ENCODE data around the gene ZNF292.
"Not testable (repeated sequence)": the region's sequence is repeated elsewhere in the genome, so short reads cannot be mapped to it uniquely, and the experiment has no call there.

Gene ZNF292

DNA sequence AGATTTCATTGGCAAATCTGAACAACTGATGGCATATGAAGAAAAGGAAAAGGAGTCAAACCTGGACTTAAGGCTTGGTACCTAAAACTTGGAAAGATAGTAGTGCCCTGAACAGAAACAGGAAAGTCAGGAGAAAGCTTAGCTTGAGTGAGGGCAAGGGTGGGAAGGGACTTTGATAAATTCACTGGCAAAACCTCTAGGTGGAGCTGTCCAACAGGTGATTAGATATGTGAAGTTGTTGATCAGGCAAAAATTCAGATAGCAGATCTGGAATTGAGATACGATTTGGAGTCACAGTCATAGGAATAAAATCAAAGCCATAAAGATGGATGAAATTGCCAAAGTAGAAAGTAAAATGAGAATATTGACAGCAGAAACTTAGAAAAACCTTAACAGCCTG is 16.1 kb upstream of the ZNF292 start:
- Histone ChIP-seq H3K9ac (ENCODE audit: low read length) (no peak overlapping the region), H3K9me3 (ENCODE audit: control insufficient read depth, low read length) (no peaks in the 10 kb centered on the region), H3K4me3 (ENCODE audit: low read length) (no peak overlapping the region), H3K27me3 (replicated peaks; ENCODE audit: control insufficient read depth, insufficient read depth, low read length) (no peaks in the 10 kb centered on the region), H3K36me3 (ENCODE audit: control insufficient read depth, insufficient read depth, low read length, severe bottlenecking) (no peaks in the 10 kb centered on the region), H3K4me1 (ENCODE audit: control insufficient read depth, insufficient read depth, low read length) (no peaks in the 10 kb centered on the region)
- DNase-seq (ENCODE audit: low read depth): peak; percentile 79

DNA sequence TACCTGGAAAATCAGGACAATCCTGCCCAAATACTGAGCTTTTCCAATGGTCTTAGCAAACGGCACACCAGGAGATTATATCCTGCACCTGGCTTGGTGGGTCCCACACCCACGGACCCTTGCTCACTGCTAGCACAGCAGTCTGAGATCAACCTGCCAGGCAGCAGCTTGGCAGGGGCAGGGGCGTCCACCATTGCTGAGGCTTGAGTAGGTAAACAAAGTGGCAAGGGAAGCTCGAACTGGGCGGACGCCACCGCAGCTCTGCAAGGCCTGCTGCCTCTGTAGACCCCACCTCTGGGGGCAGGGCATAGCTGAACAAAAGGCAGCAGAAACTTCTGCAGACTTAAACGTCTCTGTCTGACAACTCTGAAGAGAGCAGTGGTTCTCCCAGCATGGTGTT is 15.4 kb upstream of the ZNF292 start:
- H3K27me3 ChIP-seq (replicated peaks; ENCODE audit: control insufficient read depth, insufficient read depth, low read length); H3K4me1 ChIP-seq (ENCODE audit: control insufficient read depth, insufficient read depth, low read length); DNase-seq (ENCODE audit: low read depth); H3K9me3 ChIP-seq (ENCODE audit: control insufficient read depth, low read length); H3K4me3 ChIP-seq (ENCODE audit: low read length); H3K9ac ChIP-seq (ENCODE audit: low read length); H3K36me3 ChIP-seq (ENCODE audit: control insufficient read depth, insufficient read depth, low read length, severe bottlenecking): not testable (repeated sequence)

DNA sequence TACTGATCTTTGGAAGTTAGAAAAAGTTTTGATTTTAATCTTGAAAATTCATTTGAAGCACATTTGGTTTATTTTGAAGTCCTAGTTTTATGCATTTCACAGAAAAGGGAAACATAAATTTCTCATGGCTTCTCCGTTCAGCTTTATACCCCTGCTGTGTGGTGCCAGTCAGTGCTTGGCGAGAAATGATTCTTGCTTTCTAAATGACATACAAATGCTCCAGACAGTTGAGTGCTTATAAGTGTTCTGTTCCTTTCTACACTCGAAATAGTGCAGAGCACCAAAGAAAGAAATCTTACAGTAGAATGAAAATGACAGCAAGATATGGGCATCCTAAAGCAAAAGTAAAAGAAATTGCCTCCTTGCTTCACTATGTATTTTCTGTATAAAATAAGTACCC is 9.0 kb upstream of the ZNF292 start:
- H3K4me3 ChIP-seq (ENCODE audit: low read length): no peak overlapping the region
- no peak for DNase-seq (ENCODE audit: low read depth)
- H3K9ac ChIP-seq (ENCODE audit: low read length): no peak overlapping the region
- H3K27me3 ChIP-seq (replicated peaks; ENCODE audit: control insufficient read depth, insufficient read depth, low read length): no peaks in the 10 kb centered on the region
- peaks cover 2% of the 10 kb centered on the region for H3K4me1 ChIP-seq (ENCODE audit: control insufficient read depth, insufficient read depth, low read length)
- no peaks in the 10 kb centered on the region for H3K36me3 ChIP-seq (ENCODE audit: control insufficient read depth, insufficient read depth, low read length, severe bottlenecking)
- H3K9me3 ChIP-seq (ENCODE audit: control insufficient read depth, low read length): no peaks in the 10 kb centered on the region

DNA sequence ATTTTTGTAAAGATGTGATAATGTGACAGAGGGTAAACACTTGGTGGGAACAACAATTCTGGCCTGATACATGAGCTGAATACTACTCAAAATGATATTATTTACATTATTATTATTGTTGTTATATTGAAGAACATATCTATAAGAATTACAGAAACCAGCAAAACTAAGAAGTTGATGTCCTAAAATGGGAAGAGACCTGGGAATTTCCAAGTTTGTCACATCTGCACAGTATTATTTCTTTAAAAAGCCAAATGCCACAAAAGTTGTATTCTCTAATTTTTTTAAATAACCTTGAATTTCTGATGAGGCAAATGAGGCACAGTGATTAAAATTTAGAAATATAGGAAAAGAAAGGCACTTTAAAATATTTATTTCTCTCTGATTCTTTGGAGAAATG is 5.0 kb upstream of the ZNF292 start:
- no peaks in the 10 kb centered on the region for H3K27me3 ChIP-seq (replicated peaks; ENCODE audit: control insufficient read depth, insufficient read depth, low read length)
- peaks cover 25% of the 10 kb centered on the region for H3K4me1 ChIP-seq (ENCODE audit: control insufficient read depth, insufficient read depth, low read length)
- H3K36me3 ChIP-seq (ENCODE audit: control insufficient read depth, insufficient read depth, low read length, severe bottlenecking): no peaks in the 10 kb centered on the region
- H3K9ac ChIP-seq (ENCODE audit: low read length): no peak overlapping the region
- H3K4me3 ChIP-seq (ENCODE audit: low read length): no peak overlapping the region
- H3K9me3 ChIP-seq (ENCODE audit: control insufficient read depth, low read length): no peaks in the 10 kb centered on the region
- DNase-seq (ENCODE audit: low read depth): no peak

DNA sequence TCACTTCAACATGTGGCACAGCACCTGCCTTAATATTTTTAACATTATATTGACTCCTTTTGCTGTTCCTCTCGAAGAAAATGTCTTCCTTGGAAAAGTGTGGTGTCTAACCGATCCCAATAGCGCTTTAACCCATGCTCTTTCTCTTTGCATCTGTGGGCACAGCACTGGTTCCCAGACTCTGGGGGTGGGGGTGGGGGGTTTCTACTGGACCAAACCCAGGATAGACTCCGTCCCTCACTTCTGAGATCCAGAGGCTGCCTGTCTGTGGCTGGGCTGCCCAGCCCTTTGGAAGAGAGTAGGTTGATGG is 3.9 kb upstream of the ZNF292 start:
- peaks cover 25% of the 10 kb centered on the region for H3K4me1 ChIP-seq (ENCODE audit: control insufficient read depth, insufficient read depth, low read length)
- H3K9ac ChIP-seq (ENCODE audit: low read length): peak overlapping the region; percentile 86
- H3K9me3 ChIP-seq (ENCODE audit: control insufficient read depth, low read length): no peaks in the 10 kb centered on the region
- H3K36me3 ChIP-seq (ENCODE audit: control insufficient read depth, insufficient read depth, low read length, severe bottlenecking): no peaks in the 10 kb centered on the region
- no peak for DNase-seq (ENCODE audit: low read depth)
- no peaks in the 10 kb centered on the region for H3K27me3 ChIP-seq (replicated peaks; ENCODE audit: control insufficient read depth, insufficient read depth, low read length)
- peak overlapping the region; percentile 79 for H3K4me3 ChIP-seq (ENCODE audit: low read length)

DNA sequence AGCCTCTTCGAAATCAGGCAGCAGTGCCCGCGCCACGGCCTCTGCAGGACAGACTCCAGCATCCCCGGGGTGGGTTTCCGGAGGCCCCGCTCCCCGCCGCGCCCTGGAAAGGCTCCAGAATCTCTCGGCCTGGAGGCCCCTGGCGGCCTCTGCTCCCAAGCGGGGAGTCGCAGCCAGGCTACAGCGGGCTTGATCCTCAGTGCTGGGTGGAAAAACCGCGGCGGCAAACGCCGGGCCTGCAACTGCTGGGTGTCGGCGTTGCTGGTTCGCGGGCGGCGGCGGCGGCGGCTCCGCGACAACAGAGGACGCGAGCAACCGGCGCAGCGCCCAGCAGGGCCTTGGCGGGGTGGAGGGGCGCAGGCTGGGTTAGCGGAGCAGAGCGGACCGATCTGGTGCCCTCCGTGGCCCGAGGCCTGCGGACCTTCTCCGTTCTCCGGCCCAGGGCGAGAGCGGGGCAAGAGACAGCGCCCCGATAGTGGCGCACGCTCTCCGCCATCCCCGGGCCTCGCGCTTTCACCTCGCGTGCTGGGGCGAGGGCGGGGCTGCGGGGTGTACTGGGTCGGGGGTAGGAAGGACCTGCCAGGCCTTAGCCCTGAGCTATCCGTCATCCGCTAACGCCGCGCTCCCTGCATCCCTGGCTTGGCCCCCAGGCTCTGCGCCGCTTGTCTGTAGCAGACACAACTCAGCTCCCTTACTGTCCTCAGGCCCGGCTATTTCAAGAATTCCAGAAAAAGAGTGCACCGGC is 3.4 kb upstream of the ZNF292 start:
- H3K9ac ChIP-seq (ENCODE audit: low read length): peak overlapping the region; percentile 86
- H3K4me1 ChIP-seq (ENCODE audit: control insufficient read depth, insufficient read depth, low read length): peaks cover 29% of the 10 kb centered on the region
- no peaks in the 10 kb centered on the region for H3K36me3 ChIP-seq (ENCODE audit: control insufficient read depth, insufficient read depth, low read length, severe bottlenecking)
- H3K9me3 ChIP-seq (ENCODE audit: control insufficient read depth, low read length): no peaks in the 10 kb centered on the region
- H3K4me3 ChIP-seq (ENCODE audit: low read length): peak overlapping the region; percentile 79
- peak; percentile 74 for DNase-seq (ENCODE audit: low read depth)
- no peaks in the 10 kb centered on the region for H3K27me3 ChIP-seq (replicated peaks; ENCODE audit: control insufficient read depth, insufficient read depth, low read length)

DNA sequence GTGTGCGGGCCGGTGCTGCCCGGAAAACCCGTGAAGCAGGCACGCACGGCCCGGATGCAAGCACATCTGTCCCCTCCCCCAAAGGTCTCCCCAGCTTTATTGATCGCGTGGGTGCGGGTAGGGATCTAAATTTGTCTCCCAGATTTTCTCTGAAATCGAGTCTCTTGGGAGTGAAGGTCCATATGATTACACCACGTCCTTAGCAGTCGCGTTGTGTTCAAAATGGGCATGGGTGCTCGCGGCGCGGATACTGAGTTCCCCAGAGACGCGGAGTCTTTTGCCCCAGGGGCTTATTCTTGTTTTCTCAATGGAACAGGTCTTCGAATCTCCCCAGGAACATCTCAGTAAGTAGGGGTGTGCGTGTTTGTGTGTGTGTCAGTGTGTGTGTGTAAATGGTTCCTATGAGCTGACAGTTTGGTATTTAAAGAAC is 2.8 kb upstream of the ZNF292 start:
- Histone ChIP-seq H3K9ac (ENCODE audit: low read length) (peak overlapping the region; percentile 86), H3K27me3 (replicated peaks; ENCODE audit: control insufficient read depth, insufficient read depth, low read length) (no peaks in the 10 kb centered on the region), H3K9me3 (ENCODE audit: control insufficient read depth, low read length) (no peaks in the 10 kb centered on the region), H3K4me1 (ENCODE audit: control insufficient read depth, insufficient read depth, low read length) (peaks cover 35% of the 10 kb centered on the region), H3K36me3 (ENCODE audit: control insufficient read depth, insufficient read depth, low read length, severe bottlenecking) (no peaks in the 10 kb centered on the region), H3K4me3 (ENCODE audit: low read length) (peak overlapping the region; percentile 79)
- DNase-seq (ENCODE audit: low read depth): no peak

DNA sequence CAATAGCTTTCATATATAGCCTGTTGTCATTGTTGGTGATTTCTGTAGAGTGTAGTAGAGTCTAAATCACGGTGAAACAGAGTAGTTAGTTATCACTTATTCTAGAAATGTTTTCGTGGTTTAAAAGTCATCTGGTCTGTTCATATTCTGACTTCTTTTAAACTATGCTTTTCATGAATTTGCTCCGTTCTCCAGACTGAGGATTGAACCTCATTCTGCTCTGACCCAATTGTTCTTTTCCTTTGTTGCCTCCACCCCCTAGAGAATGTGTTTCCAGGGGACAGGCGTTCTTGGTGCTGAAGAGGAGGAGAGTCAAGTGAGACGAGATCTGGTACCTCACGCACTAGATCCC is 748 bp upstream of the ZNF292 start:
- peak overlapping the region; percentile 91 for H3K4me3 ChIP-seq (ENCODE audit: low read length)
- H3K4me1 ChIP-seq (ENCODE audit: control insufficient read depth, insufficient read depth, low read length): peaks cover 38% of the 10 kb centered on the region
- DNase-seq (ENCODE audit: low read depth): no peak
- H3K9ac ChIP-seq (ENCODE audit: low read length): peak overlapping the region; percentile 91
- H3K27me3 ChIP-seq (replicated peaks; ENCODE audit: control insufficient read depth, insufficient read depth, low read length): no peaks in the 10 kb centered on the region
- no peaks in the 10 kb centered on the region for H3K9me3 ChIP-seq (ENCODE audit: control insufficient read depth, low read length)
- no peaks in the 10 kb centered on the region for H3K36me3 ChIP-seq (ENCODE audit: control insufficient read depth, insufficient read depth, low read length, severe bottlenecking)

DNA sequence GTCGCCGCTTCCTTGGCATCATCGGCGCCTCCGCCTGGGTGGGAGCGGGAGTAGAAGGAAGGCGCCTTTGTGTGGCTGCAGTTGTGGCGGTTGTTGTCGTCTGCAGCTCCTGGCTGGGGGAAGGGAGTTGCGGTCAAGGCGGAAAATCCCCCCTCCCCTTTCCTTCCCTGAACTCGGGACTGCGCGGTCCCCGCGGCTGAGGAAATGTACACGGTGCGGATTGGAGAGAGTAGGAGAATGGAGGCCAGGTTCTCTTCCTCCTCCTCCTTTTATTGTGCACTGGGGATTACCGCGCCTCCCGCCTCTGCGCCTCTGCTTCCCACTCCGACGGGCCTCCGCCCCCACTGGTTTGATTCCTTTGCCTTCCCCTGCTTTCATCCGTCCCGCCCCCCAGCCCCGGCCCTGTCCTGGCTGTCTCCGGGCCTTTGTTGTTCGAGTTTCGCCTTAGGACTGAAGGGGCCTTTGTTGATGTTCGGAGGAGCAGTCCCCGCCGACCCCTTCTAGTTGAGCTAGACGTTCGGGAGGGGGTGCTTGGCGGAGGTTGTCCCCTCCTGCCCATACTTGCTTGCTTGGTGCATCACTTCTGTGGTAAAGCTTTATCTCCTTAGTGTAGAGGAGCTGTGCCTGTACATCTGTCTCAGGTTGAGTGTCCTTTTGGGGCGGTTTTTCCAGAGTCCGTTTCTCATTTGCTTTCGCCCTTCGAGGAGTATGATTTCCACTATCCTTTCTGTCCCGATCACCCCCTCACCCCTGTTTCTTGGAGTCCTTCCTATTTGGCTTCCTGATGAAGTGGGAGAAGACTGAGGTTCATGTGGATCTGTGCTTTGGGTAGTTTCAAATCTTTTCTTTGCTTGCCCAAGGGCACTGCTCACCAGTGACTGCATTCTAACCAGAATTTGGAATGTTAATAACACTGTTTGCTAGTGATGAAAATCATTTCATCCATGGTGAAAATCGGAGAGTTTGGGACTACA is 764 bp downstream of the ZNF292 start:
- H3K36me3 ChIP-seq (ENCODE audit: control insufficient read depth, insufficient read depth, low read length, severe bottlenecking): no peaks in the 10 kb centered on the region
- H3K4me3 ChIP-seq (ENCODE audit: low read length): peak overlapping the region; percentile 91
- peak overlapping the region; percentile 91 for H3K9ac ChIP-seq (ENCODE audit: low read length)
- H3K27me3 ChIP-seq (replicated peaks; ENCODE audit: control insufficient read depth, insufficient read depth, low read length): no peaks in the 10 kb centered on the region
- H3K9me3 ChIP-seq (ENCODE audit: control insufficient read depth, low read length): no peaks in the 10 kb centered on the region
- peak; percentile 74 for DNase-seq (ENCODE audit: low read depth)
- peaks cover 38% of the 10 kb centered on the region for H3K4me1 ChIP-seq (ENCODE audit: control insufficient read depth, insufficient read depth, low read length)

DNA sequence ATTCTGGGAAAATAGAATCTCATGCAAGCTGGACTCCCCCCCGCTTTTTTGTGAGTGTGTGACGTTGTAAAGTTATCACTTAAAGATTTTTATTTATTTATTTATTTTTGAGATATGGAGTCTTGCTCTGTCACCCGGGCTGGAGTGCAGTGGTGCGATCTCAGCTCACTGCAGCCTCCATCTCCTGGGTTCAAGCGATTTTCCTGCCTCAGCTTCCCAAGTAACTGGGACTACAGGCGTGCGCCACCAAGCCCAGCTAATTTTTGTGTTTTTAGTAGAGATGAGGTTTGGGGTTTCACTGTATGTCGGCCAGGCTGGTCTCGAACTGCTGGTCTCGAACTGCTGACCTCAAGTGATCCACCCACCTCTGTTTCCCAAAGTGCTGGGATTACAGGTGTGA is 2.2 kb downstream of the ZNF292 start:
- H3K9me3 ChIP-seq (ENCODE audit: control insufficient read depth, low read length); H3K27me3 ChIP-seq (replicated peaks; ENCODE audit: control insufficient read depth, insufficient read depth, low read length); H3K36me3 ChIP-seq (ENCODE audit: control insufficient read depth, insufficient read depth, low read length, severe bottlenecking); DNase-seq (ENCODE audit: low read depth): not testable (repeated sequence)
- Histone ChIP-seq H3K4me1 (ENCODE audit: control insufficient read depth, insufficient read depth, low read length) (peaks cover 30% of the 10 kb centered on the region), H3K9ac (ENCODE audit: low read length) (peak overlapping the region; percentile 91), H3K4me3 (ENCODE audit: low read length) (peak overlapping the region; percentile 91)

DNA sequence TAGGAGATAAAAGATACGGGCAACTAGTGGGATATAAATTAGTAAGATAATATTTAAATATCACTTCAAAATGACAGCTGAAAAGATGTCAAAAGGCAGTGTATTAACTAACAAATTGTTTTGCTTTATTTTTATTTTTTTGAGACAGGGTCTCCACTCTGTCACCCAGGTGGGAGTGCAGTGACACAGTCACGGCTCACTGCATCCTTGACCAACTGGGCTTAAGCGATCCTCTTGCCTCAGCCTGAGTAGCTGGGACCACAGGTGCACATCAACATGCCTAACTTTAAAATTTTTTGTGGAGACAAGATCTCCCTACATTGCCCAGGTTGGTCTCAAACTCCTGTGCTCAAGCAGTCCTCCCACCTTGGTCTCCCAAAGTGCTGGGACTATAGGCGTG is 5.9 kb downstream of the ZNF292 start:
- Histone ChIP-seq H3K4me3 (ENCODE audit: low read length) (no peak overlapping the region), H3K27me3 (replicated peaks; ENCODE audit: control insufficient read depth, insufficient read depth, low read length) (no peaks in the 10 kb centered on the region), H3K36me3 (ENCODE audit: control insufficient read depth, insufficient read depth, low read length, severe bottlenecking) (peaks cover 3% of the 10 kb centered on the region), H3K4me1 (ENCODE audit: control insufficient read depth, insufficient read depth, low read length) (peaks cover 18% of the 10 kb centered on the region), H3K9me3 (ENCODE audit: control insufficient read depth, low read length) (no peaks in the 10 kb centered on the region), H3K9ac (ENCODE audit: low read length) (no peak overlapping the region)
- no peak for DNase-seq (ENCODE audit: low read depth)

Measured in adipocyte (in vitro differentiated cells).